ENCODE data around the gene TEX26. TPM values are rescaled to one million over a fixed set of nuclear protein-coding genes. Genes with fewer than 3 reads are reported as not detected.

The TEX26 gene
- total RNA-seq, 2 experiments from 2014 or later, result not detected

GRCh38 chr13:30965380-30965779 lies 32.9 kb downstream of the TEX26 start:
- Histone ChIP-seq H4K20me1 (ENCODE audit: insufficient read depth, low read length) (no peaks in the 10 kb centered on the region), H3K9me3 (ENCODE audit: low read length) (no peaks in the 10 kb centered on the region), H3K79me2 (ENCODE audit: insufficient read depth, low read depth, low read length) (no peaks in the 10 kb centered on the region), H3K4me1 (ENCODE audit: insufficient read depth, low read length, poor library complexity, severe bottlenecking) (no peaks in the 10 kb centered on the region), H2AFZ (ENCODE audit: low read length) (no peak overlapping the region), H3K27ac (ENCODE audit: low read depth, low read length, poor library complexity, severe bottlenecking) (no peak overlapping the region), H3K9me2 (ENCODE audit: insufficient read depth, low read length) (no peaks in the 10 kb centered on the region), H3K36me3 (ENCODE audit: insufficient read depth, low read length) (no peaks in the 10 kb centered on the region), H3K4me3 (ENCODE audit: low read depth, low read length, poor library complexity, severe bottlenecking) (no peak overlapping the region), H3K4me2 (ENCODE audit: low read length) (no peak overlapping the region)
- intact Hi-C loops (cut with micrococcal nuclease; ENCODE audit: unreplicated experiment), result no loop called here
- CTCF ChIA-PET (ENCODE audit: unreplicated experiment), result no interaction called here
- POLR2A ChIA-PET, result interaction anchor here (0.8 kb wide), 1 partner anchor 774 kb away, joined by 6 read pairs; no protein-coding TSS in a partner anchor
- BruUV-seq (replicated peaks), result no TSS peak
- no peak for DNase-seq (ENCODE audit: low spot score)
- TF ChIP-seq EZH2phosphoT487 (IDR thresholded peaks at IDR 0.05; ENCODE audit: borderline replicate concordance, low read depth, low read length), result no peak

DNA sequence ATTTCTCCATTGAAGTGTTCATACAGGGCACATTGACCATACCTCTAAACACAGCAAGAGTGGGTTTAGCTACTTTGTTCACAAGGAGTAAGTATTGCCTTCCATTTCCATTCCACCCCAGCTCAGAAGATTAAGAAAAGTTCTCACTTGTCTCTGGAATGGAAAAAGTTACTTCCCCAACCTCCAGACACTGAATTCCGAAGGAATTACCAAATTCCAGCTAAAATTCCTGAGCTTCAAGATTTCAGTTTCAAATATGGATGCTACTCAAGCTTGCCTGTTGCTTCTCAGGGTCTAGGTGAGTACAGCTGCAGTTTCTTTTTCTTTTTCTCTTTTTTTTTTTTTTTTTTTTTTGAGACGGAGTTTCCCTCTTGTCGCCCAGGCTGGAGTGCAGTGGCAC lies 33.6 kb downstream of the TEX26 start:
- H3K9me3 ChIP-seq (ENCODE audit: low read length), result no peaks in the 10 kb centered on the region
- no peak overlapping the region for H3K4me3 ChIP-seq (ENCODE audit: low read depth, low read length, poor library complexity, severe bottlenecking)
- no peak overlapping the region for H2AFZ ChIP-seq (ENCODE audit: low read length)
- no peaks in the 10 kb centered on the region for H3K36me3 ChIP-seq (ENCODE audit: insufficient read depth, low read length)
- no peaks in the 10 kb centered on the region for H3K9me2 ChIP-seq (ENCODE audit: insufficient read depth, low read length)
- TF ChIP-seq, protein P1, sequence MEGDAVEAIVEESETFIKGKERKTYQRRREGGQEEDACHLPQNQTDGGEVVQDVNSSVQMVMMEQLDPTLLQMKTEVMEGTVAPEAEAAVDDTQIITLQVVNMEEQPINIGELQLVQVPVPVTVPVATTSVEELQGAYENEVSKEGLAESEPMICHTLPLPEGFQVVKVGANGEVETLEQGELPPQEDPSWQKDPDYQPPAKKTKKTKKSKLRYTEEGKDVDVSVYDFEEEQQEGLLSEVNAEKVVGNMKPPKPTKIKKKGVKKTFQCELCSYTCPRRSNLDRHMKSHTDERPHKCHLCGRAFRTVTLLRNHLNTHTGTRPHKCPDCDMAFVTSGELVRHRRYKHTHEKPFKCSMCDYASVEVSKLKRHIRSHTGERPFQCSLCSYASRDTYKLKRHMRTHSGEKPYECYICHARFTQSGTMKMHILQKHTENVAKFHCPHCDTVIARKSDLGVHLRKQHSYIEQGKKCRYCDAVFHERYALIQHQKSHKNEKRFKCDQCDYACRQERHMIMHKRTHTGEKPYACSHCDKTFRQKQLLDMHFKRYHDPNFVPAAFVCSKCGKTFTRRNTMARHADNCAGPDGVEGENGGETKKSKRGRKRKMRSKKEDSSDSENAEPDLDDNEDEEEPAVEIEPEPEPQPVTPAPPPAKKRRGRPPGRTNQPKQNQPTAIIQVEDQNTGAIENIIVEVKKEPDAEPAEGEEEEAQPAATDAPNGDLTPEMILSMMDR (conservative IDR thresholded peaks at IDR 0.05; ENCODE audit: low read length), result no peak
- no peak for TF ChIP-seq EZH2phosphoT487 (IDR thresholded peaks at IDR 0.05; ENCODE audit: borderline replicate concordance, low read depth, low read length)
- no peaks in the 10 kb centered on the region for H3K4me1 ChIP-seq (ENCODE audit: insufficient read depth, low read length, poor library complexity, severe bottlenecking)
- no peak overlapping the region for H3K4me2 ChIP-seq (ENCODE audit: low read length)
- ChIA-PET POLR2A (interaction anchor here (0.7 to 0.8 kb wide), 2 partner anchors 30 to 774 kb away, joined by 4 to 6 read pairs; no protein-coding TSS in a partner anchor), CTCF (ENCODE audit: unreplicated experiment) (no interaction called here)
- intact Hi-C loops (cut with micrococcal nuclease; ENCODE audit: unreplicated experiment), result no loop called here
- H4K20me1 ChIP-seq (ENCODE audit: insufficient read depth, low read length), result no peaks in the 10 kb centered on the region
- no peak overlapping the region for H3K27ac ChIP-seq (ENCODE audit: low read depth, low read length, poor library complexity, severe bottlenecking)
- DNase-seq (ENCODE audit: low spot score), result no peak
- no TSS peak for BruUV-seq (replicated peaks)
- no peaks in the 10 kb centered on the region for H3K79me2 ChIP-seq (ENCODE audit: insufficient read depth, low read depth, low read length)

GRCh38 chr13:30968846-30969245 lies 36.4 kb downstream of the TEX26 start:
- POLR2A ChIA-PET, result interaction anchor here (0.7 kb wide), 1 partner anchor 1886 kb away, joined by 3 read pairs; no protein-coding TSS in a partner anchor
- H4K20me1 ChIP-seq (ENCODE audit: insufficient read depth, low read length), result no peaks in the 10 kb centered on the region
- no peaks in the 10 kb centered on the region for H3K9me3 ChIP-seq (ENCODE audit: low read length)
- no peak for DNase-seq (ENCODE audit: low spot score)
- no TSS peak for BruUV-seq (replicated peaks)
- no peak overlapping the region for H3K4me3 ChIP-seq (ENCODE audit: low read depth, low read length, poor library complexity, severe bottlenecking)
- H3K27ac ChIP-seq (ENCODE audit: low read depth, low read length, poor library complexity, severe bottlenecking), result no peak overlapping the region
- CTCF ChIA-PET (ENCODE audit: unreplicated experiment), result no interaction called here
- no peaks in the 10 kb centered on the region for H3K79me2 ChIP-seq (ENCODE audit: insufficient read depth, low read depth, low read length)
- H3K4me1 ChIP-seq (ENCODE audit: insufficient read depth, low read length, poor library complexity, severe bottlenecking), result no peaks in the 10 kb centered on the region
- intact Hi-C loops (cut with micrococcal nuclease; ENCODE audit: unreplicated experiment), result no loop called here
- no peaks in the 10 kb centered on the region for H3K9me2 ChIP-seq (ENCODE audit: insufficient read depth, low read length)
- H2AFZ ChIP-seq (ENCODE audit: low read length), result no peak overlapping the region
- H3K4me2 ChIP-seq (ENCODE audit: low read length), result no peak overlapping the region
- TF ChIP-seq, protein P1 (conservative IDR thresholded peaks at IDR 0.05; ENCODE audit: low read length), result no peak
- TF ChIP-seq EZH2phosphoT487 (IDR thresholded peaks at IDR 0.05; ENCODE audit: borderline replicate concordance, low read depth, low read length), result no peak
- H3K36me3 ChIP-seq (ENCODE audit: insufficient read depth, low read length), result no peaks in the 10 kb centered on the region

Data from OCI-LY7 (cell line).